CD14-positive monocyte (primary cell): ENCODE measurements around the gene MTTP. TPM values are rescaled to one million over a fixed set of nuclear protein-coding genes. Genes with fewer than 3 reads are reported as not detected.

Source experiments
- DNase-seq, 3 donors: peaks; one replicate each; pipeline ENCODE4 v3.0.0-alpha.2; 2011 to 2022
- H2AFZ ChIP-seq: 2 replicates; pipeline ENCODE4 v1.6.0; 2012; ENCODE audit warnings: mild to moderate bottlenecking, low read depth, low read length, inconsistent platforms; ENCODE audit not compliant: insufficient read depth, poor library complexity, severe bottlenecking
- H3K27ac ChIP-seq, 2 donors: 1 replicate in 1 of 2; 2 replicates in 1 of 2; pipeline ENCODE4 v1.5.1; 2012 to 2013; ENCODE audit warnings: low read length in 2 of 2, control low read depth in 1 of 2, inconsistent platforms in 1 of 2, low read depth in 1 of 2, mild to moderate bottlenecking in 1 of 2
- H3K27me3 ChIP-seq, 2 donors: one replicate each; pipeline versions ENCODE4 v1.6.0 to v1.6.1; 2011 to 2013; ENCODE audit warnings: low read length in 2 of 2; ENCODE audit not compliant: control insufficient read depth in 2 of 2, insufficient read depth in 2 of 2
- H3K36me3 ChIP-seq, 2 donors: replicated peaks in 1 of 2; 1 replicate in 1 of 2; 2 replicates in 1 of 2; pipeline versions ENCODE4 v1.5.1 to v1.6.1; 2012 to 2013; ENCODE audit warnings: low read length in 2 of 2, control low read depth in 1 of 2, inconsistent platforms in 1 of 2, mild to moderate bottlenecking in 1 of 2; ENCODE audit not compliant: insufficient read depth in 2 of 2, control insufficient read depth in 1 of 2
- H3K4me1 ChIP-seq, 2 donors: 1 replicate in 1 of 2; 2 replicates in 1 of 2; pipeline versions ENCODE4 v1.5.1 to v1.6.1; 2012 to 2013; ENCODE audit warnings: low read length in 2 of 2, control low read depth in 1 of 2, inconsistent platforms in 1 of 2, mild to moderate bottlenecking in 1 of 2, moderate library complexity in 1 of 2; ENCODE audit not compliant: insufficient read depth in 2 of 2, control insufficient read depth in 1 of 2
- H3K4me2 ChIP-seq: replicated peaks from 2 replicates; pipeline ENCODE3; 2012; ENCODE audit warnings: low read length, moderate library complexity, mild to moderate bottlenecking; ENCODE audit not compliant: poor library complexity, severe bottlenecking; ENCODE audit errors: extremely low read depth
- H3K4me3 ChIP-seq, 3 experiments: fragments of 200-600 bp in 1 of 3; sonication (generic) in 1 of 3; replicated peaks in 1 of 3; 1 replicate in 2 of 3; 2 replicates in 1 of 3; pipeline ENCODE4 v1.5.1; 2011 to 2013; ENCODE audit warnings: low read length in 3 of 3, mild to moderate bottlenecking in 3 of 3, control low read depth in 2 of 3, low read depth in 2 of 3, inconsistent platforms in 1 of 3, moderate library complexity in 1 of 3
- H3K79me2 ChIP-seq: 2 replicates; pipeline ENCODE4 v1.6.0; 2012; ENCODE audit warnings: mild to moderate bottlenecking, control low read depth, inconsistent platforms, low read length, moderate library complexity; ENCODE audit not compliant: insufficient read depth
- H3K9ac ChIP-seq: 2 replicates; pipeline ENCODE4 v1.6.0; 2017; ENCODE audit warnings: low read length, mild to moderate bottlenecking; ENCODE audit not compliant: insufficient read depth, poor library complexity, severe bottlenecking
- H3K9me3 ChIP-seq, 2 donors: replicated peaks in 1 of 2; 1 replicate in 1 of 2; 2 replicates in 1 of 2; pipeline versions ENCODE4 v1.5.1 to v1.6.1; 2012 to 2013; ENCODE audit warnings: low read length in 2 of 2, control low read depth in 1 of 2; ENCODE audit not compliant: control insufficient read depth in 1 of 2, insufficient read depth in 1 of 2
- H4K20me1 ChIP-seq: 2 replicates; pipeline ENCODE4 v1.6.0; 2012; ENCODE audit warnings: mild to moderate bottlenecking, low read length, control low read depth, moderate library complexity; ENCODE audit not compliant: insufficient read depth
- H3K27ac Mint-ChIP-seq, 7 donors: one replicate each; pipeline ENCODE4 v1.8.0; 2020; ENCODE audit warnings: mild to moderate bottlenecking in 7 of 7, mixed read lengths in 7 of 7, moderate library complexity in 6 of 7, inconsistent platforms in 2 of 7
- H3K27me3 Mint-ChIP-seq, 3 donors: one replicate each; pipeline ENCODE4 v1.8.0; 2021 to 2022; ENCODE audit warnings: low read depth in 3 of 3, mild to moderate bottlenecking in 3 of 3, mixed read lengths in 3 of 3, moderate library complexity in 3 of 3, inconsistent platforms in 1 of 3
- H3K36me3 Mint-ChIP-seq, 2 donors: one replicate each; pipeline ENCODE4 v1.8.0; 2020; ENCODE audit warnings: mixed read lengths in 2 of 2, inconsistent platforms in 1 of 2, mild to moderate bottlenecking in 1 of 2
- H3K4me1 Mint-ChIP-seq: one replicate; pipeline ENCODE4 v1.8.0; 2020; ENCODE audit warnings: mild to moderate bottlenecking, mixed read lengths
- H3K4me3 Mint-ChIP-seq, 2 donors: one replicate each; pipeline ENCODE4 v1.8.0; 2020; ENCODE audit warnings: mild to moderate bottlenecking in 2 of 2, mixed read lengths in 2 of 2, moderate library complexity in 1 of 2
- H3K9me3 Mint-ChIP-seq, 7 donors: one replicate each; pipeline ENCODE4 v1.8.0; 2020 to 2022; ENCODE audit warnings: mixed read lengths in 7 of 7, mild to moderate bottlenecking in 6 of 7, moderate library complexity in 6 of 7, inconsistent platforms in 2 of 7
- CTCF ChIP-seq: fragments of 200-600 bp; IDR thresholded peaks from one replicate; pipeline ENCODE4 v1.8.0; 2022; ENCODE audit warnings: antibody characterized with exemption, mild to moderate bottlenecking
- WGBS: methylation state at CpG from one replicate; pipeline ENCODE4 v1.1.5; 2013; ENCODE audit warnings: missing lambda C conversion rate; ENCODE audit not compliant: insufficient coverage; 5-methylcytosine and 5-hydroxymethylcytosine counted together
- intact Hi-C, 2 donors: fragments of 100-400 bp; cut with micrococcal nuclease; formaldehyde crosslinking; loops; one replicate each; pipeline versions ENCODE4 v1.15.0 to v1.15.1; 2023
- polyA plus RNA-seq, 3 donors: library from polyadenylated mRNA; depleted of rRNA in 1 of 3; unstranded in 2 of 3; stranded (reverse) in 1 of 3; fragments of 300-500 nt in 2 of 3; fragments of >200 nt in 1 of 3; fragmentation: Illumina TruSeq in 2 of 3; gene quantifications; 1 replicate in 2 of 3; 2 replicates in 1 of 3; pipeline ENCODE4 v1.2.3, GENCODE V29; 2012 to 2021

The MTTP gene
- polyA plus RNA-seq, 3 donors = not detected

DNA sequence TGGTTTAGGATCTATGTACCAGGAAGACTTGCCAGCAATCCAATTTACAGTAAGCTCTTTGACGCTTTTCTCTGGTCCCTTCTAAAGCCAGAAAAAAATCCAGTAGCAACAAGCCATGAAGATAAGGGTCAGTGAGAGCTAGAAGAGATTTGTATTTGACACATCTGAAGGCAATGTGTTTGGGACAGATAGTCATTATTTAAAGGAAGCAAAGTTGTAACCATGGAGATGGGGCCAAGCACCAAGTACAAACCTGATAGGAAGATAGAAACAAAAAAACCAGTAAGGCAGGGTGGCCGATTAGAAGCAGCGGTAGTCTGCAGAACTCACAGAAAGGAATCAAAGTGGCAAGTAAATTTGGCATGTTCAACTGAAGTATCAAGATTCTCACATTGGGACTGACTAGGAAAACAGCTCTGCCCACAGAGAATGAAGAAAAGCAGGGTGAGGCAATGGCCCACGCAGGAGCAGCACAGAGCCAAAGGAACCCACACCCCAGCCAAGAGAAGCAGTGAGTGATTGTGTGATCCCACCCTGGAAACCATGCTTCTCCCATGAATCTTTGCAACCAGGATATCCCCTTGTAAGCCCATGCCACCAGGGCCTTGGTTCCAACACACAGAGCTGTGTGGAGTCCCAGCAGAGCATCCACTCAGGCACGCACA lies 95.9 kb downstream of the MTTP start:
- Histone ChIP-seq H3K9ac (no peak overlapping the region), H3K79me2 (no peaks in the 10 kb centered on the region), H3K4me1 (no peaks in the 10 kb centered on the region), H4K20me1 (no peaks in the 10 kb centered on the region), H2AFZ (no peak overlapping the region), H3K4me2 (no peak overlapping the region), H3K9me3 (peaks cover 16 to 19% of the 10 kb centered on the region in 2 donors), H3K27me3 (no peaks in the 10 kb centered on the region), H3K4me3 (no peak overlapping the region), H3K27ac (no peak overlapping the region), H3K36me3 (no peaks in the 10 kb centered on the region)
- Mint-ChIP-seq H3K27me3 (no peaks in the 10 kb centered on the region), H3K4me1 (no peaks in the 10 kb centered on the region), H3K4me3 (no peak overlapping the region), H3K9me3 (peaks cover 9 to 34% (median 24%) of the 10 kb centered on the region in 7 donors), H3K36me3 (no peaks in the 10 kb centered on the region), H3K27ac (no peak overlapping the region)
- WGBS = 90% methylated on average over 3 of the region's 5 CpGs
- no peak for TF ChIP-seq CTCF
- no peak for DNase-seq
- intact Hi-C loops = no loop called here

Other genes starting within 250 kb of the MTTP start
- not detected for gene ADH1C, start 222.1 kb upstream of the MTTP start, polyA plus RNA-seq
- not detected for gene ADH7, start 139.5 kb upstream of the MTTP start, polyA plus RNA-seq
- gene C4orf17, start 63.8 kb upstream of the MTTP start, polyA plus RNA-seq = not detected
- gene TRMT10A, start 10.8 kb upstream of the MTTP start, polyA plus RNA-seq = 1 to 10 TPM; 1.6 to 3.9 (median 3.4) TPM
- not detected for gene C4orf54, start 83.0 kb downstream of the MTTP start, polyA plus RNA-seq
- 100 to 1,000 TPM in 1 of 3 donors, 10 to 100 TPM in 2; 63.1 to 125 (median 87.2) TPM for gene DAPP1, start 242.0 kb downstream of the MTTP start, polyA plus RNA-seq